GM12878 (cell line): Measurements from ENCODE around the gene THUMPD3. TPM values are rescaled to one million over a fixed set of nuclear protein-coding genes. Genes with fewer than 3 reads are reported as not detected.

Source experiments
- ATAC-seq: fragments of 200-7000 bp; cut with Tn5 transposase; 3 replicates; pipeline ENCODE4 v1.9.1; 2020; ENCODE audit warnings: mild to moderate bottlenecking, moderate library complexity
- BruUV-seq: library from RNA; stranded (reverse); fragments of 400-500 nt; replicated peaks from 2 replicates; lab custom pipeline; 2021; lab: Mats Ljungman, UMichigan
- CTCF ChIA-PET: fragments of 300-600 bp; sonication (Branson Sonifier 250); formaldehyde crosslinking; extraction: SDS; loops from one replicate; lab custom pipeline; 2021; ENCODE audit warnings: inconsistent platforms; lab: Yijun Ruan, JAX
- POLR2A ChIA-PET: fragments of 350-600 bp; formaldehyde crosslinking; extraction: SDS; loops from one replicate; lab custom pipeline; 2021; ENCODE audit warnings: inconsistent platforms; lab: Charles Lee
- RAD21 ChIA-PET: fragments of 300-600 bp; sonication (Branson Sonifier 250); formaldehyde crosslinking; loops from one replicate; lab custom pipeline; 2023; ENCODE audit warnings: antibody characterized with exemption; ENCODE audit not compliant: unreplicated experiment; lab: Charles Lee
- SMC1A ChIA-PET: fragments of 300-600 bp; sonication (Branson Sonifier 250); formaldehyde crosslinking; loops from one replicate; lab custom pipeline; 2023; ENCODE audit not compliant: unreplicated experiment, uncharacterized antibody; lab: Charles Lee
- DNase-seq: peaks from one replicate; pipeline ENCODE4 v3.0.0-alpha.2; 2011; ENCODE audit warnings: low read depth, low spot score
- FAIRE-seq: peaks from 3 replicates; lab custom pipeline; 2011; peaks lifted over from hg19 to GRCh38; lab: Jason Lieb, UNC
- H2AFZ ChIP-seq: 2 replicates; pipeline ENCODE4 v1.6.0; 2011; ENCODE audit warnings: low read depth, low read length, control low read depth; ENCODE audit not compliant: control insufficient read depth
- H3K27ac ChIP-seq: 2 replicates; pipeline ENCODE4 v1.5.1; 2011; ENCODE audit warnings: control low read depth; ENCODE audit not compliant: control insufficient read depth, insufficient read depth
- H3K27me3 ChIP-seq, 2 experiments: replicated peaks in 1 of 2; 2 replicates each; pipeline versions ENCODE4 v1.6.0 to v1.6.1; 2011; ENCODE audit warnings: low read length in 1 of 2; ENCODE audit not compliant: control insufficient read depth in 2 of 2, insufficient read depth in 2 of 2
- H3K36me3 ChIP-seq, 2 experiments: 2 replicates each; pipeline ENCODE4 v1.5.1; 2011; ENCODE audit warnings: low read length in 1 of 2; ENCODE audit not compliant: control insufficient read depth in 2 of 2, insufficient read depth in 2 of 2
- H3K4me1 ChIP-seq: 2 replicates; pipeline ENCODE4 v1.6.1; 2011; ENCODE audit warnings: mild to moderate bottlenecking, low read length, moderate library complexity, mixed read lengths; ENCODE audit not compliant: control insufficient read depth, insufficient read depth
- H3K4me2 ChIP-seq: 2 replicates; pipeline ENCODE4 v1.6.0; 2011; ENCODE audit warnings: control low read depth; ENCODE audit not compliant: control insufficient read depth, insufficient read depth
- H3K4me3 ChIP-seq: fragments of 200-600 bp; sonication (generic); 2 replicates; pipeline ENCODE4 v1.5.1; 2016
- H3K79me2 ChIP-seq: 2 replicates; pipeline ENCODE4 v1.6.0; 2011; ENCODE audit warnings: low read length; ENCODE audit not compliant: control insufficient read depth, insufficient read depth
- H3K9ac ChIP-seq: 2 replicates; pipeline ENCODE4 v1.8.0; 2011; ENCODE audit warnings: low read length, control low read depth, mixed read lengths; ENCODE audit not compliant: control insufficient read depth, insufficient read depth
- H3K9me3 ChIP-seq: replicated peaks from 3 replicates; pipeline ENCODE4 v1.5.1; 2011; ENCODE audit warnings: mild to moderate bottlenecking, low read length; ENCODE audit not compliant: control insufficient read depth, insufficient read depth
- H4K20me1 ChIP-seq: 2 replicates; pipeline ENCODE4 v1.6.0; 2011; ENCODE audit not compliant: control insufficient read depth, insufficient read depth
- MXI1 ChIP-seq: fragments of 150-350 bp; IDR thresholded peaks from 2 replicates; pipeline ENCODE4 v1.6.1; 2011; ENCODE audit warnings: low read depth, mild to moderate bottlenecking, inconsistent platforms, low read length, improper control_type of control experiment
- POLR2AphosphoS2 ChIP-seq: IDR thresholded peaks from 2 replicates; pipeline ENCODE4 v1.6.1; 2011; ENCODE audit warnings: low read depth, mild to moderate bottlenecking, low read length, improper control_type of control experiment, moderate library complexity
- POLR2AphosphoS5 ChIP-seq: IDR thresholded peaks from 2 replicates; pipeline ENCODE4 v1.6.1; 2011; ENCODE audit warnings: mild to moderate bottlenecking, low read length, inconsistent platforms
- WGBS: methylation state at CpG from one replicate; pipeline ENCODE4 v1.1.6; 2016; ENCODE audit warnings: low lambda C conversion rate; ENCODE audit not compliant: insufficient replicate concordance, insufficient coverage; ENCODE audit errors: missing lambda C conversion rate; 5-methylcytosine and 5-hydroxymethylcytosine counted together
- in situ Hi-C: fragments of 300-500 bp; cut with MboI; formaldehyde crosslinking; loops from 9 replicates; pipeline ENCODE4 v1.14.3; 2018; ENCODE audit warnings: mixed read lengths
- intact Hi-C: fragments of 100-400 bp; cut with micrococcal nuclease; formaldehyde crosslinking; loops from one replicate; pipeline ENCODE4 v1.14.2; 2022; ENCODE audit not compliant: unreplicated experiment
- polyA plus RNA-seq, 11 experiments: library from polyadenylated mRNA; depleted of rRNA in 4 of 11; unstranded in 6 of 11; stranded (reverse) in 5 of 11; fragments of >200 nt; fragmentation: Nextera tagmentation in 4 of 11; fragmentation: Illumina TruSeq in 1 of 11; extraction: Ambion mirVana in 4 of 11; extraction: Trizol in 1 of 11; gene quantifications; 1 replicate in 1 of 11; 2 replicates in 10 of 11; pipeline versions ENCODE4 v1.2.1 to v1.2.3, GENCODE V29; 2011 to 2016; ENCODE audit warnings: inconsistent platforms in 2 of 11, missing spikeins in 2 of 11, low read depth in 1 of 11
- total RNA-seq, 4 experiments: library from RNA; depleted of rRNA in 3 of 4; stranded (reverse); fragments of >200 nt in 3 of 4; fragmentation: Illumina TruSeq in 1 of 4; extraction: Trizol in 1 of 4; gene quantifications; 2 replicates each; pipeline versions ENCODE4 v1.2.1 to v1.2.3, GENCODE V29; 2013 to 2021
- TF ChIP-seq, protein P1 (sequence below): IDR thresholded peaks from 2 replicates; pipeline ENCODE4 v1.6.1; 2012; ENCODE audit warnings: mild to moderate bottlenecking, low read depth, low read length

The THUMPD3 gene
- total and polyA plus RNA-seq, 10 of the 15 experiments (the other 5 are each of a cell fraction or from before 2014, with no cell fraction given), result 28.7 to 47.4 (median 41.8) TPM

DNA sequence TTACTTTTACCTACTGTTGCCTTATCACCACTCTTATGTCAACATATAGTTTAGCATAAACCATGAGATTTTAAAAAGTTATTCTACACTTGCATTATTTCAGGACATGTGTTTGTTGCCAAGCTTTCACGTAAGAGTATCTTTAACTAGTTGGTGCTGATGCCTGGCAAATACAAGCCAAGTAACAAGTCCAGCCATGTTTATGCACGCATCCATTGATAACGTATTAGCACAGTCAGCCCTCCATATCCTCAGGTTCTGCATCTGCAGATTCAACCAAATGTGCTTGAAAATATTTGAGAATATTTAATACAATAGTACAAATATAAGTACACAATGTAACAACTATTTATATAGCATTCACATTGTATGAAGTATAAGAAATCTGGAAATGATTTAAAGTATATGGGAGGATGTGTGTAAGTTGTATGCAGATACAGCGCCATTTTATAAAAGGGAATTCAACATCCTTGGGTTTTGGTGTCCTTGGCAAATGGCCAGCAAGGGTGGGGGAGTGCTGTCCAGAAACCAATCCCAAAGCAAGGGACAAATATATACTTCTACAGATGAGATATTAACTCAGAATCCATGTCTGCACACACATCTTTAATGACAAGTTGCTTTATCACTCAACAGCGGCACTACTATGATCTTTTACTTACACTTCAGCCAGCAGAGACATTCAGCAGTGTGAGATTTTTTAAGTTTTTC lies 25.9 kb downstream of the THUMPD3 start (continued):
- TF ChIP-seq POLR2AphosphoS2, result 0 out of 2 replicates have a peak, but pooled peaks have one; percentile 33
- TF ChIP-seq, protein P1, sequence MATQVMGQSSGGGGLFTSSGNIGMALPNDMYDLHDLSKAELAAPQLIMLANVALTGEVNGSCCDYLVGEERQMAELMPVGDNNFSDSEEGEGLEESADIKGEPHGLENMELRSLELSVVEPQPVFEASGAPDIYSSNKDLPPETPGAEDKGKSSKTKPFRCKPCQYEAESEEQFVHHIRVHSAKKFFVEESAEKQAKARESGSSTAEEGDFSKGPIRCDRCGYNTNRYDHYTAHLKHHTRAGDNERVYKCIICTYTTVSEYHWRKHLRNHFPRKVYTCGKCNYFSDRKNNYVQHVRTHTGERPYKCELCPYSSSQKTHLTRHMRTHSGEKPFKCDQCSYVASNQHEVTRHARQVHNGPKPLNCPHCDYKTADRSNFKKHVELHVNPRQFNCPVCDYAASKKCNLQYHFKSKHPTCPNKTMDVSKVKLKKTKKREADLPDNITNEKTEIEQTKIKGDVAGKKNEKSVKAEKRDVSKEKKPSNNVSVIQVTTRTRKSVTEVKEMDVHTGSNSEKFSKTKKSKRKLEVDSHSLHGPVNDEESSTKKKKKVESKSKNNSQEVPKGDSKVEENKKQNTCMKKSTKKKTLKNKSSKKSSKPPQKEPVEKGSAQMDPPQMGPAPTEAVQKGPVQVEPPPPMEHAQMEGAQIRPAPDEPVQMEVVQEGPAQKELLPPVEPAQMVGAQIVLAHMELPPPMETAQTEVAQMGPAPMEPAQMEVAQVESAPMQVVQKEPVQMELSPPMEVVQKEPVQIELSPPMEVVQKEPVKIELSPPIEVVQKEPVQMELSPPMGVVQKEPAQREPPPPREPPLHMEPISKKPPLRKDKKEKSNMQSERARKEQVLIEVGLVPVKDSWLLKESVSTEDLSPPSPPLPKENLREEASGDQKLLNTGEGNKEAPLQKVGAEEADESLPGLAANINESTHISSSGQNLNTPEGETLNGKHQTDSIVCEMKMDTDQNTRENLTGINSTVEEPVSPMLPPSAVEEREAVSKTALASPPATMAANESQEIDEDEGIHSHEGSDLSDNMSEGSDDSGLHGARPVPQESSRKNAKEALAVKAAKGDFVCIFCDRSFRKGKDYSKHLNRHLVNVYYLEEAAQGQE, result no peak

DNA sequence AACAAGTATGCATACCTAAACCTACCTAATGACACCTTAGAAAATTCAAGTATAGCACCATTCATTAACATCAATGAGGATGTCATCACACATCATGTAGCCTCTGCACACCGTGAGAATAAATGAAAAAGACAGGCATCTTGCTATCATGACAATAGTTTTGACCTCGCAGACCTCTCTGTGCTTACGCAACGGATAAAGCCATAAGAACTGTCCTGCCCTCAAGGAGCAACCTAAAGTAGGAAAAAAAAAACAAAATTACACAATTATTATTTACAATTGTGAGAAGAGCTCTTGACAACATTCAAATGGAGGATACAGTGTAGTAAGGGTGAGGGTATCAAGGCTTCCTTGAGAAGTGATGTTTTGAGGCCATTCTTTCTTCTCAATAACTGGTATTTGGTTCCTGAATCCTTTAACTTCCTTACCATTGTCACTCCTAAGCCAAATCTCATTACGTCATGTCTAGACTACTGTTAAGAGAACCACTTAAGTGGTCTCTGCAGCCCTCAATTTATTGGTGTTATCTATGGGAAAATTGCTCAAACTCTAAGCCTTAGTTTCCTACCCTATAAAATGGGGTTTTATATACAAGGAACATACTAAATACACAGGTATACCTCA lies 27.5 kb downstream of the THUMPD3 start:
- ChIA-PET POLR2A (no interaction called here), RAD21 (no interaction called here), SMC1A (no interaction called here)
- DNase-seq (no peak), ATAC-seq (no peak)
- Histone ChIP-seq H3K79me2 (peaks cover 63% of the 10 kb centered on the region), H3K4me2 (no peak overlapping the region), H3K36me3 (peaks cover 4 to 62% of the 10 kb centered on the region in 2 experiments), H3K9ac (no peak overlapping the region), H3K27me3 (no peaks in the 10 kb centered on the region), H3K27ac (no peak overlapping the region), H3K4me1 (peaks cover 8% of the 10 kb centered on the region; the same call in 1 of the 2 replicates), H3K9me3 (no peaks in the 10 kb centered on the region), H3K4me3 (no peak overlapping the region)
- BruUV-seq, result no TSS peak
- intact Hi-C loops, result no loop called here
- 88% methylated on average over 5 of the region's 5 CpGs for WGBS
- TF ChIP-seq MXI1 (no peak), POLR2AphosphoS5 (peak; percentile 57)
- TF ChIP-seq, all 136 proteins: peak for 1
- no peak overlapping the region for H2AFZ ChIP-seq
- FAIRE-seq, result no peak
- peaks cover 3% of the 10 kb centered on the region for H4K20me1 ChIP-seq
- CTCF ChIA-PET, result interaction anchor here (0.6 kb wide), 1 partner anchor 75 kb away, joined by 3 read pairs; no protein-coding TSS in a partner anchor
- in situ Hi-C loops, result no loop called here
